SK-N-SH (cell line): ENCODE measurements around the gene CSNK1D. TPM values are rescaled to one million over a fixed set of nuclear protein-coding genes. Genes with fewer than 3 reads are reported as not detected.

Experiments
- CTCF ChIA-PET: fragments of 300-600, 350-600 bp; formaldehyde crosslinking; extraction: SDS; loops from one replicate; lab custom pipeline; 2021; lab: Yijun Ruan, JAX
- POLR2A ChIA-PET: fragments of 350-600 bp; sonication (Branson Sonifier 250); formaldehyde crosslinking; extraction: SDS; loops from one replicate; lab custom pipeline; 2020; ENCODE audit warnings: antibody characterized with exemption, inconsistent platforms; lab: Yijun Ruan, JAX
- DNase-seq: peaks from one replicate; pipeline ENCODE4 v3.0.0; 2012
- H2AFZ ChIP-seq: fragments of 200-600 bp; sonication (generic); 2 replicates; pipeline ENCODE4 v1.8.1; 2016; ENCODE audit warnings: antibody characterized with exemption, mild to moderate bottlenecking, low read depth
- H3F3A ChIP-seq: fragments of 200-600 bp; sonication (generic); replicated peaks from 2 replicates; pipeline ENCODE3; 2016; ENCODE audit warnings: antibody characterized with exemption, mild to moderate bottlenecking; ENCODE audit not compliant: insufficient read depth
- H3K27ac ChIP-seq, 2 experiments: fragments of 200-500 bp in 1 of 2; fragments of 200-600 bp in 1 of 2; sonication (Bioruptor generic) in 1 of 2; sonication (generic), shearing (Covaris generic) in 1 of 2; 2 replicates each; pipeline versions ENCODE4 v1.5.1 to v1.6.1; 2014 to 2016; ENCODE audit warnings: low read depth in 2 of 2, inconsistent platforms in 1 of 2, low read length in 1 of 2, mild to moderate bottlenecking in 1 of 2, mixed read lengths in 1 of 2
- H3K27me3 ChIP-seq: fragments of 200-600 bp; sonication (generic), shearing (Covaris generic); 2 replicates; pipeline ENCODE4 v1.6.1; 2016; ENCODE audit warnings: mixed run types; ENCODE audit not compliant: insufficient read depth
- H3K36me3 ChIP-seq, 2 experiments: fragments of 200-500 bp in 1 of 2; fragments of 200-600 bp in 1 of 2; sonication (Bioruptor generic) in 1 of 2; sonication (generic) in 1 of 2; replicated peaks in 1 of 2; 2 replicates each; pipeline versions ENCODE3 to v1.5.1; 2014 to 2016; ENCODE audit warnings: low read length in 1 of 2, mild to moderate bottlenecking in 1 of 2; ENCODE audit not compliant: insufficient read depth in 2 of 2, control insufficient read depth in 1 of 2
- H3K4me1 ChIP-seq, 2 experiments: fragments of 200-500 bp in 1 of 2; fragments of 200-600 bp in 1 of 2; sonication (Bioruptor generic) in 1 of 2; sonication (generic), shearing (Covaris generic) in 1 of 2; 2 replicates each; pipeline versions ENCODE4 v1.5.1 to v1.6.1; 2014 to 2016; ENCODE audit warnings: low read depth in 1 of 2, low read length in 1 of 2, mixed run types in 1 of 2; ENCODE audit not compliant: insufficient read depth in 2 of 2, control insufficient read depth in 1 of 2
- H3K4me2 ChIP-seq: fragments of 200-600 bp; sonication (generic), shearing (Covaris generic); 2 replicates; pipeline ENCODE4 v1.6.1; 2017; ENCODE audit warnings: mixed run types
- H3K4me3 ChIP-seq, 2 experiments: fragments of 200-500 bp in 1 of 2; fragments of 200-600 bp in 1 of 2; sonication (Bioruptor generic) in 1 of 2; sonication (generic), shearing (Covaris generic) in 1 of 2; 2 replicates each; pipeline versions ENCODE4 v1.5.1 to v1.8.1; 2014 to 2016; ENCODE audit warnings: low read depth in 2 of 2, inconsistent platforms in 1 of 2, low read length in 1 of 2, mild to moderate bottlenecking in 1 of 2, mixed read lengths in 1 of 2, moderate library complexity in 1 of 2
- H3K79me2 ChIP-seq: fragments of 200-600 bp; sonication (generic); 2 replicates; pipeline ENCODE4 v1.8.1; 2017; ENCODE audit warnings: mild to moderate bottlenecking; ENCODE audit not compliant: insufficient read depth
- H3K9ac ChIP-seq: fragments of 200-600 bp; sonication (generic); 2 replicates; pipeline ENCODE4 v1.6.1; 2017; ENCODE audit warnings: mixed run types
- H3K9me2 ChIP-seq: fragments of 200-600 bp; sonication (generic); 2 replicates; pipeline ENCODE4 v1.6.1; 2017; ENCODE audit warnings: mixed run types
- H3K9me3 ChIP-seq: fragments of 200-600 bp; sonication (generic); 2 replicates; pipeline ENCODE4 v1.6.1; 2017; ENCODE audit warnings: mixed run types, mild to moderate bottlenecking, moderate library complexity
- H4K20me1 ChIP-seq: fragments of 200-600 bp; sonication (generic); 2 replicates; pipeline ENCODE4 v1.6.1; 2017; ENCODE audit warnings: mild to moderate bottlenecking, mixed run types; ENCODE audit not compliant: insufficient read depth
- CHD2 ChIP-seq: fragments of 150-350 bp; IDR thresholded peaks from 2 replicates; pipeline ENCODE4 v1.6.1; 2018; ENCODE audit warnings: low read length; ENCODE audit not compliant: partially characterized antibody
- FOXJ3 ChIP-seq: sonication (generic); formaldehyde crosslinking; IDR thresholded peaks from 2 replicates; pipeline ENCODE4 v1.5.1; 2020; ENCODE audit warnings: mild to moderate bottlenecking, missing genetic modification reagents
- MAX ChIP-seq: IDR thresholded peaks from 2 replicates; pipeline ENCODE4 v1.4.0; 2012; ENCODE audit warnings: low read depth
- RAD21 ChIP-seq: IDR thresholded peaks from 2 replicates; pipeline ENCODE4 v1.6.1; 2012; ENCODE audit warnings: mild to moderate bottlenecking, low read length
- SIN3A ChIP-seq: IDR thresholded peaks from 2 replicates; pipeline ENCODE4 v1.6.1; 2012; ENCODE audit warnings: low read depth, mild to moderate bottlenecking, low read length, moderate library complexity, borderline replicate concordance
- whole genome bisulfite sequencing: methylation state at CpG from one replicate; pipeline ENCODE4 v1.1.6; 2017; ENCODE audit warnings: low lambda C conversion rate; 5-methylcytosine and 5-hydroxymethylcytosine counted together
- polyA plus RNA-seq, 3 experiments: library from polyadenylated mRNA; depleted of rRNA; stranded (reverse); fragments of >200 nt; gene quantifications; 2 replicates each; pipeline ENCODE4 v1.2.3, GENCODE V29; 2012
- TF ChIP-seq, protein P1 (sequence below): IDR thresholded peaks from 2 replicates; pipeline ENCODE4 v1.4.0; 2012; ENCODE audit warnings: low read depth, borderline replicate concordance

Gene CSNK1D
- polyA plus RNA-seq, 1 of the 3 experiments (the other 2 are of a cell fraction): 216 TPM

DNA sequence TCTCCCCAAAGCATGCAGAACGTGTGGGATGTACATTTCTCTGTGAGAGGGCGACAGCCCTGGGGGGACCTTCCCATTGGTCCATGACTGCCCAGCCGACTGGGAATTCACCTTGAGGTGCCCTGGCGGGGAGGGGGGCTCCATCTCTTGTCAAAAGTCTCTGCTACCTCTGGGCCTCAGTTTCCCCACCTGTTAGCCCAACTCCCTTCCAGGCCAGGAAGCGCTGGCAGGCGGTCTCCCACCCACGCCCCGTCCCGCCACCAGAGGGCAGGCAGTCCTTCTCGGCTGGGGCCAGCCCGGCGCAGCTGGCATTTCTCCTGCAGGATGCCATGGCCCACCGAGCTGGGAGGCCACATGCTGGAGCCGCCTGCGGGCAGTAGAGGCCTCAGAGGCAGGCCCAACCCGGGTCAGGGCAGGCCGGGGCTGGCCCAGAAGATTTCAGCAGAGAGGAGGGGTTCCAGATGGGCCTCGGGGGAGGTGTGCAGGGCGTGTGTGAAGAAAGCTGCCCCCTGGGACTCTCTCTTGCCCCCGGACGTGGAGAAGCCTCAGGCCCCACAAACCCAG is 27.3 kb upstream of the CSNK1D start (continued):
- peak; percentile 43; the same call in 1 of the 2 replicates for TF ChIP-seq MAX
- TF ChIP-seq, protein P1, sequence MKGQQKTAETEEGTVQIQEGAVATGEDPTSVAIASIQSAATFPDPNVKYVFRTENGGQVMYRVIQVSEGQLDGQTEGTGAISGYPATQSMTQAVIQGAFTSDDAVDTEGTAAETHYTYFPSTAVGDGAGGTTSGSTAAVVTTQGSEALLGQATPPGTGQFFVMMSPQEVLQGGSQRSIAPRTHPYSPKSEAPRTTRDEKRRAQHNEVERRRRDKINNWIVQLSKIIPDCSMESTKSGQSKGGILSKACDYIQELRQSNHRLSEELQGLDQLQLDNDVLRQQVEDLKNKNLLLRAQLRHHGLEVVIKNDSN: no peak
- TF ChIP-seq, all 33 proteins: peak for 8

DNA sequence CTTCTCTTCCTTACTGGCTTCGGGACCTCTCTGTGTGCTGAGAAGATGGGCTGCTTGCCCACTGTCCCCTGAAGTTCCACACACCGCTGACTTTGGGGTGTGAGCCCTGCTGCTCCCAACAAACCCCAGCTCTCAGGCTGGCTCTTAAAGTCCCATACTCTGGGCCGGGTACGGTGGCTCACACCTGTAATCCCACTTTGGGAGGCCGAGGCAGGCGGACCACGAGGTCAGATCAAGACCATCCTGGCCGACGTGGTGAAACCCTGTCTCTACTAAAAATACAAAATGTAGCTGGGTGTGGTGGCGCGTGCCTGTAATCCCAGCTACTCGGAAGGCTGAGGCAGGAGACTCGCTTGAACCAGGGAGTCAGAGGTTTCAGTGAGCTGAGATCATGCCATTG is 26.7 kb upstream of the CSNK1D start:
- H3F3A ChIP-seq: peaks cover 15% of the 10 kb centered on the region
- TF ChIP-seq FOXJ3 (CRISPR knock-in tag): no peak
- H3K27me3 ChIP-seq: no peaks in the 10 kb centered on the region
- no peak overlapping the region for H3K4me3 ChIP-seq
- POLR2A ChIA-PET: interaction anchor here (1.2 to 1.8 kb wide), 2 partner anchors 8 to 27 kb away, joined by 3 to 11 read pairs; partner anchors contain the start of gene CSNK1D
- no peaks in the 10 kb centered on the region for H3K36me3 ChIP-seq
- no peak overlapping the region for H3K27ac ChIP-seq
- 92% methylated on average over 13 of the region's 13 CpGs for WGBS
- no peaks in the 10 kb centered on the region for H4K20me1 ChIP-seq
- no peak for DNase-seq
- H3K4me1 ChIP-seq: peaks cover 21 to 32% of the 10 kb centered on the region in 2 experiments; a peak in 3 of 4 replicates
- no peak overlapping the region for H2AFZ ChIP-seq
- H3K9me3 ChIP-seq: no peaks in the 10 kb centered on the region
- H3K9me2 ChIP-seq: no peaks in the 10 kb centered on the region
- H3K9ac ChIP-seq: no peak overlapping the region
- CTCF ChIA-PET: interaction anchor here (0.5 to 15.1 kb wide), 20 partner anchors 10 to 250 kb away, joined by 3 to 184 read pairs (median 10); partner anchors contain the start of genes CD7, CSNK1D, HEXD and OGFOD3
- H3K79me2 ChIP-seq: no peaks in the 10 kb centered on the region
- no peak overlapping the region for H3K4me2 ChIP-seq

DNA sequence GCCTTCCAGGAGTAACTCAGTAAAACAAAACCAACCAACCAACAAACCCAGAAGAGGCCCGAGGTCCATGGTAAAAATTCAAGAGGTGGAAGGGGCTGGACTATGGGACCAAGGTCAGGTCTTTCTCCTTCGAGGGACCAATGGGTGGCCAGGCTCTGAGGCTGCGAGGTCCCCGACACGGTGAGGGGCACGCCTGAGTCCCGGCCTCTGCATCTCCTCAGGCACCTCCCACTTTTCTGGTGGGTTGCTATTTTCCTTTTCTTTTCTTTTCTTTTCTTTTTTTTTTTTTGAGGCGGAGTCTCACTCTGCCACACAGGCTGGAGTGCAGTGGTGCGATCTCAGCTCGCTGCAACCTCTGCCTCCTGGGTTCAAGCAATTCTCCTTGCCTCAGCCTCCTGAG is 26.0 kb upstream of the CSNK1D start:
- peaks cover 21 to 28% of the 10 kb centered on the region in 2 experiments; a peak in 3 of 4 replicates for H3K4me1 ChIP-seq
- no peak for TF ChIP-seq CHD2
- no peak for TF ChIP-seq FOXJ3 (CRISPR knock-in tag)
- no peak for TF ChIP-seq RAD21
- no peak for TF ChIP-seq SIN3A
- TF ChIP-seq, all 33 proteins: peak for 0
- H3K4me3 ChIP-seq: no peak overlapping the region
- ChIA-PET POLR2A (no interaction called here), CTCF (interaction anchor here (1.5 to 15.1 kb wide), 11 partner anchors 11 to 117 kb away, joined by 5 to 184 read pairs (median 24); partner anchors contain the start of genes CD7, HEXD, OGFOD3 and SECTM1)
- 95% methylated on average over 9 of the region's 10 CpGs for WGBS
- no peaks in the 10 kb centered on the region for H3K36me3 ChIP-seq
- no peaks in the 10 kb centered on the region for H4K20me1 ChIP-seq
- H3K9me2 ChIP-seq: no peaks in the 10 kb centered on the region
- no peak for DNase-seq
- no peaks in the 10 kb centered on the region for H3K9me3 ChIP-seq
- peaks cover 20% of the 10 kb centered on the region for H3F3A ChIP-seq
- H2AFZ ChIP-seq: no peak overlapping the region
- no peak overlapping the region for H3K27ac ChIP-seq
- H3K79me2 ChIP-seq: no peaks in the 10 kb centered on the region
- H3K9ac ChIP-seq: no peak overlapping the region
- no peaks in the 10 kb centered on the region for H3K27me3 ChIP-seq
- no peak overlapping the region for H3K4me2 ChIP-seq
